Lung microvascular endothelial cell (primary cell): ENCODE data around the gene NUTM2F. TPM values are rescaled to one million over a fixed set of nuclear protein-coding genes. Genes with fewer than 3 reads are reported as not detected.
"Not testable (repeated sequence)": the region's sequence is repeated elsewhere in the genome, so short reads cannot be mapped to it uniquely, and the experiment has no call there.

Experiments
- DNase-seq, 2 donors: peaks; one replicate each; pipeline versions ENCODE4 v3.0.0 to v3.0.0-alpha.2; 2010; ENCODE audit warnings: low read depth in 2 of 2
- total RNA-seq: library from RNA; depleted of rRNA; stranded (reverse); fragments of >200 nt; gene quantifications from 2 replicates; pipeline ENCODE4 v1.2.1, GENCODE V29; 2014

The NUTM2F gene
- total RNA-seq, 1 donor from 2014 or later: not detected

DNA sequence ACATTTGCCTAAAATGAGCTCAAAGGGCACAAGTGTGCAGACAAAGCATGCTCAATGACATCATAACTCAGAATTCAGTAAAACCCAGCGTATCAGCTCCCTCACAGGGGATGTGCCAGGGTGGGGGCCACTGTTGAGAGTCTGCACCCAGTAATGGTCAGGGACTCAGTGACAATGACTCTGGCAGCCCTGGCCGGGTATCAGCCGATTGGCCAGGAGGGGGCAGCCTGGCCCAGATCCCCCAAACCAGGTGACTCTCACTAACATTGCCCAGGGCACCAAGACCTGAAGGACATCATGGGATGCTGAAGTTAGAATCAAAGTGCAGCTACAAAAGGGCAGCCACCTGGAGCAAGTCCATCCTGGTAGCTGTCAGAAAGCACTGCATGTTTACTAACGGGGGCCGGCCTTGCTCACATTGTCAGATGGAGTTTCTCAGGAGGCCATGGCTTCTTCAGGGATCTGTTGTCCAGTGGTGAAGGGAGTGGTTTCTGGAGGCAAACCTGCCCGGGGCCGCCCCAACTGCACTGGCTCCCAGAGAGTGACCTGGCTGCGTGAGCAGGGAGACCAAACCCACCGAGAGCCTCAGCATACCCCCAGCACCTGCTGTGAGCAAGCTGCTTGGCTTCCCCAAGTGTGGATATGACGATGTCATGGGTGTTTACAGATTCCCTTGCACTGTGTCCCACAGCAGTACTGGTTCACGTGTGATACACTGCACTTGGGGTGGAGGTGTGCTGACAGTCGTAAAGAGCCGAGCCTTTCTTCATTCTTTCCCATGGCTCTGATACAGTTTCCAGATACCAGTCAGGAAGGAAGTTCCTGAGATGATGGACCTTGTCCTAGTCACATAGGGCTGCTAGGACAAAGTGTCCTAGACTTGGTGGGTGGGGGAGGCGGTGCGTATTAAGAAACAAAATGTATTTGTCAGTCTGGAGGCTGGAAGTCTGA lies 13.1 kb downstream of the NUTM2F start:
- DNase-seq: not testable (repeated sequence)

- no peak for DNase-seq
Observed at GRCh38 chr9:94303321-94303720, 25.1 kb downstream of the NUTM2F start.

DNA sequence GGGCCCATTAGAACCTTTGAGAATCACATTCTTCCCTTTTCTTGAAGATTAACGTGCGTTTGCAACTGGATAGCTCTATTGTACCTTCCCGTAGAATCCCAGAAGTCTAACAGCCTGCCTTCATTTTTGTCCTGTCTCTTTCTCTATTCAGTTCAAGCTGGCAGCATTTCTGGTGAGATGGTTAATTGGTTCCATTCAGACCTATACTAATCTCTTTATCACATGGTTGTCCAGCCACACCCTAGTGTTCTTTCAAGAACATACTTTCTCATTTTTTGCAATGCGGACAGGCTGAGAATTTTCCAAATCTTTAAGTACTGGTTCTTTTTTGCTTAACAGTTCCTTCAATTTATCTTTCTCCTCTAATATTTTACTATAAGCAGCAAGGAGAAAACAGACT lies 26.0 kb downstream of the NUTM2F start:
- DNase-seq: no peak

GRCh38 chr9:94301583-94301982 lies 26.9 kb downstream of the NUTM2F start:
- DNase-seq: no peak

DNA sequence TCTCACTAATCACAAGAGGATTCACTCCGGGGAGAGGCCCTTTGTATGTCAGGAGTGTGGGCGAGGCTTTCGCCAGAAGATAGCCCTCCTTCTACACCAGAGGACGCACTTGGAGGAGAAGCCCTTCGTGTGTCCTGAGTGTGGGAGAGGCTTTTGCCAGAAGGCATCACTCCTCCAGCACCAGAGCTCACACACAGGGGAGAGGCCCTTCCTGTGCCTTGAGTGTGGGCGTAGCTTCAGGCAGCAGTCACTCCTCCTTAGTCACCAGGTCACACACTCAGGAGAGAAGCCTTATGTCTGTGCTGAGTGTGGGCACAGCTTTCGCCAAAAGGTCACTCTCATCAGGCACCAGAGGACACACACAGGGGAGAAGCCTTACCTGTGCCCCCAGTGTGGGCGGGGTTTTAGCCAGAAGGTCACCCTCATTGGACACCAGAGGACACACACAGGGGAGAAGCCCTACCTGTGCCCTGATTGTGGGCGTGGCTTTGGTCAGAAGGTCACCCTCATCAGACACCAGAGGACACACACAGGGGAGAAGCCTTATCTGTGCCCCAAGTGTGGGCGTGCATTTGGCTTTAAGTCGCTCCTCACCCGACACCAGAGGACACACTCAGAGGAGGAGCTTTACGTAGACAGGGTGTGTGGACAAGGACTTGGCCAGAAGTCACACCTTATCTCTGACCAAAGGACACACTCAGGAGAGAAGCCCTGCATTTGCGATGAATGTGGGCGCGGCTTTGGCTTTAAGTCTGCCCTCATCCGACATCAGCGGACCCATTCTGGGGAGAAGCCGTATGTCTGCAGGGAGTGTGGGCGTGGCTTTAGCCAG lies 27.8 kb downstream of the NUTM2F start:
- DNase-seq: no peak

GRCh38 chr9:94298949-94299599 lies 29.4 kb downstream of the NUTM2F start:
- DNase-seq: no peak

- DNase-seq: no peak
Observed at GRCh38 chr9:94289691-94290090, 38.8 kb downstream of the NUTM2F start.

GRCh38 chr9:94287877-94288513 lies 40.4 kb downstream of the NUTM2F start:
- no peak for DNase-seq

- DNase-seq: no peak
Observed at GRCh38 chr9:94286116-94286515, 42.3 kb downstream of the NUTM2F start.

DNA sequence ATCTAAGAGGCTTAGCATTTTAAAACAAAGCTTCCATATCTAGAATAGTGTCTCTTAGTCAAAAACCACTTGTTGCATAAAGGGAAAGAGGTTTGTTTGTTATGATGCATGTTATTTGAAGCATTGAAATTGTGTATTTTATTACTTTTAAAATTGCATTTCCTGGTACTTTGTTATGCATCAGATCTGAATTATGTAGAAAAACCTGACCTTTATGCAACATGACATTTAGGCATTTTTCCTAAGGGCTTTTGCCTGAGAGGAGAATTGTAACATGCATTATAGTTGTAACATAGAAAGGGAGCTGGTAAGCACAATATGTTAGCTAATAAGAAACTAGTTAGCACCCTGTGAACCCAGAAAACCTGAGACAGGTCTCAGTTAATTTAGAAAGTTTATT lies 47.3 kb downstream of the NUTM2F start:
- DNase-seq: no peak

DNA sequence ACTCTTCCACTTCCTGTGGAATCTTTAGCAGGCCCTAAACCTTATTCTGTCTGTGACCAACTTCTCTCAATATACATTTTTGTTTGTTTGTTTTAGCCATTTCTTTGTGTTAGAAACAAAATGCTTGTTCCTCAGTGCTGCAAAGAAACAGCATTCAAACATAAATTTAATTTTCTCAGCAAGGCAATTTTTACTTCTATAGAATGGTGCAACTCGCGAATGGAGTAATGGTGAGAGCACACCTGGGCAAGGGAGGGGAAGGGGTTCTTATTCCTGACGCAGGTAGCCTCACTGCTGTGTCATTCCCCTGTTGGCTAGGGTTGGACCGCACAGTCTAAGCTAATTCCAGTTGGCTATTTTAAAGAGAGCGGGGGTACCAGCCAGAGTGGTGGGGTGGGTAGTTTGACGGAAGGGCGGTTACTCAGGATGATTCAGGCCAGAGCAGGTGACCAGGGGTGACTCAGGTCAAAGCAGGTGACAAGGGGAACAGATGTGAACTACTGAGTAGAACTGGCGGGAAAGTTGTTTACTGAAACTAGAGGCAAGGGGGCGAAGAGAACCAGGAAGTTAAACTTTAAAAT lies 47.9 kb downstream of the NUTM2F start:
- no peak for DNase-seq

- no peak for DNase-seq
Observed at GRCh38 chr9:94277885-94278536, 50.4 kb downstream of the NUTM2F start.

GRCh38 chr9:94277029-94277428 lies 51.4 kb downstream of the NUTM2F start:
- not testable (repeated sequence) for DNase-seq

DNA sequence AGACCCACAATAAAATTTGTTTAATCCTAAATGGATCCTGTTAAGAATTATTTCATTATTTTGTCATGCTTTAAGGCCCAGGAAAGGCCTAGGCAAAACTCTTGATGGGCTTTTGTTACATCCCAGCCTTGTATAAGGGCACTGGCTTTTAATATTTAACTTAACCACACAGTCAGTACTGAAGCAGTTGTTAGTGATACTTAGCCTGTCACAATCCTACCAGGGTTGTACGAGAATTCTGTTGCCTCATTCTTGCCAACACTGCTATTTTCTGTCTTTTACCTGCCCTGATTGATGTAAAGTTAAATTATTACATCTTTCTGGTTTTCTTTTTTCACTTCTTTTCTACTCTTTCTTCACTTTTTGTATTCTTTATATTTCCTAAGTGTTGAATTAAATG lies 58.4 kb downstream of the NUTM2F start:
- DNase-seq: no peak

- DNase-seq: no peak
Observed at GRCh38 chr9:94269264-94269663, 59.2 kb downstream of the NUTM2F start.

Other genes starting within 250 kb of the NUTM2F start
- gene PTPDC1, start 244.2 kb downstream of the NUTM2F start, total RNA-seq: 3.0 and 3.5 TPM in 2 replicates
- gene ZNF169, start 69.3 kb downstream of the NUTM2F start, total RNA-seq: 2.2 and 2.8 TPM in 2 replicates
- gene PCAT7, start 226.4 kb upstream of the NUTM2F start, total RNA-seq: not detected in 2 replicates